ENCODE data around the gene MCOLN1. TPM values are rescaled to one million over a fixed set of nuclear protein-coding genes. Genes with fewer than 3 reads are reported as not detected.

The MCOLN1 gene
- total RNA-seq = 5.2 and 8.0 TPM in 2 replicates

DNA sequence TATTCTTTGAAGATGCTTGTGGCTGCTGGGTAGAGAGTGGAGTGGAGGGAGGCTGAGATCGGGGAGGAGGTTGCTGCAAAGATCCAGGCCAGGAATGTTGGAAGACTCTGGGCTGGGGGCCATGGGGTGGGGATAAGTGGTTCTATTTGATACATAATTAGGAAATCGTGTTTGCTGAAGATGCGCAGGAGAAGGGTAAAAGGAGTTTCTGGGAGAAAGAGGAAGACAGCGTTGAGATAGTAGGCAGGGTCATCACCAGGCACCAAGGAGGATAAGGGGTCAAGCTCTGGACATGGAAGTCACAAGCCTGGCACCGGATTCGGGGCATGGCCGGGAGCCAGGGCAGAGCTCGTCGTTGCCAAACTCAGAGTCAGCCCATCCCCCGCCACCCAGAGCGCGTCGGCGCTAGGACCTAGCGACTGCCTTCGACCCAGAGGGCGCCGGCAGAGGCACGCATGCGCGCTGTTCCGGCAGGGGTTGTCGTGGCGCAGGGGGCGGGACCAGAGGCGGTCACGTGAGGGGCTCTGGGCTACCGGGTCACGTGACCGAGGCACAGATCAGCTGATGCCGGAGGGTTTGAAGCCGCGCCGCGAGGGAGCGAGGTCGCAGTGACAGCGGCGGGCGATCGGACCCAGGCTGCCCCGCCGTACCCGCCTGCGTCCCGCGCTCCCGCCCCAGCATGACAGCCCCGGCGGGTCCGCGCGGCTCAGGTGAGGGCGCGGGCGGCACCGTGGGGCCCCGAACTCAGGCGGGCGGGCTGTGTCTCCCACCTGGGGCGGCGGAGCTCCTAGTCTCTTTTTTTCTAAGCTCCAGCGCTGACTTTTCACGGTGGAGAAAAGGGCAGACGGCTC, at the start of gene MCOLN1:
Gene MCOLN1 (plus strand): TSS at position 553 of the 851 bp plus-strand sequence. CDS start 127 bp downstream, at position 680.

DNA sequence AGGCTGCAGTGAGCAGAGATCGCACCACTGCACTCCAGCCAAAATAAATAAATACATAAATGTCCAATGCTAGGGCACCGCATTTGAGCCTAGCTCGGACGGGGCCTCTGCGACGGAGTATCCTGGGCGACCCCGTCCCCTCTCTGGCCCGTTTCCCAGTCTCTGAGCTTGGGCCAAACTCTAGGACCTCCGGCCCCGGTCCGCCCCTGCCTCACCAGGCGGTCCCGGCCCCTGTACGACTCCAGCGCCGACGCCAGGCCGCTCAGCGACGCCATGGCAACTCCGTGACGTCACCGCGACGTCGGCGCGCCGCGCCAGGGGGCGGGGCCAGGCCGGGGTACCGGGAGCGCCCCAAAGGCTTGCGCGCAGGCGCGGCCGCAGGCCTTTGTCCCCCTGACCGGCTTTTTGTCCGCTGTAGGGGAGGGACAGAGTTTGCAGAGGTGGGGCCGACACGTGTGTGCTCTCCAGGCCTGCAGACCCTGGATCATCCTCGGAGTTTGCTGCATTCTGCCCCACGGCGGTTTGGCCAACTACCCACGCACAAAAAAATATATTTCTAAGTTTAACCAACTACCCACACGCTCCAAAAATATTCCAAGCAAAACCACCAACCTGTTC, 33.6 kb upstream of the MCOLN1 start, which contains the start of gene PEX11G:
Gene PEX11G (minus strand): TSS at position 300 of the 618 bp plus-strand sequence. CDS start 25 bp downstream, at position 275.

DNA sequence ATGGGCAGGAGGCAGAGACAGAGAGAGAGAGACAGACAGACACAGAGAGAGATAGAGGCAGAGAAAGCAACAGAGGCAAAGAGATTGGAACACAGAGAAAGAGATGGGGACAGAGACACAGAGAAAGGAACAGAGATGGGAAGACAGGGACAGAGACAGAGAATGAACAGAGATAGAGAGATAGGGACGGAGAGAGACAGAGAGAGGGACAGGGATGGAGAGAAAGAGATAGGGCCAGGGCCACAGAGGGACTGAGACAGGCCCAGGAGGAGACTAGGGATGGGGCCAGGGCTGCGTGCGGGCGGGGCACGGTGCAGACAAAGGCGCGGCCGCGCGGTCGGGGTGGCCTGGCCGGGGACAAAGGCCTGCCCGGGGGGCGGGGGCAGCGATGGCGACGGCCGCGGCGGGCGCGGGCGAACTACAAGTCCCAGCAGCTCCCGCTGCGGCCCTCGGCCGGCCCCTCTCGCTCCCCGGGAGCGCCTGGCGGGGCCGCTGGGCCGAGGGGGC, 6.7 kb upstream of the MCOLN1 start, which contains the start of gene ZNF358:
Gene ZNF358 (plus strand): TSS at position 459 of the 507 bp plus-strand sequence. CDS start 3,140 bp downstream, outside the sequence.

DNA sequence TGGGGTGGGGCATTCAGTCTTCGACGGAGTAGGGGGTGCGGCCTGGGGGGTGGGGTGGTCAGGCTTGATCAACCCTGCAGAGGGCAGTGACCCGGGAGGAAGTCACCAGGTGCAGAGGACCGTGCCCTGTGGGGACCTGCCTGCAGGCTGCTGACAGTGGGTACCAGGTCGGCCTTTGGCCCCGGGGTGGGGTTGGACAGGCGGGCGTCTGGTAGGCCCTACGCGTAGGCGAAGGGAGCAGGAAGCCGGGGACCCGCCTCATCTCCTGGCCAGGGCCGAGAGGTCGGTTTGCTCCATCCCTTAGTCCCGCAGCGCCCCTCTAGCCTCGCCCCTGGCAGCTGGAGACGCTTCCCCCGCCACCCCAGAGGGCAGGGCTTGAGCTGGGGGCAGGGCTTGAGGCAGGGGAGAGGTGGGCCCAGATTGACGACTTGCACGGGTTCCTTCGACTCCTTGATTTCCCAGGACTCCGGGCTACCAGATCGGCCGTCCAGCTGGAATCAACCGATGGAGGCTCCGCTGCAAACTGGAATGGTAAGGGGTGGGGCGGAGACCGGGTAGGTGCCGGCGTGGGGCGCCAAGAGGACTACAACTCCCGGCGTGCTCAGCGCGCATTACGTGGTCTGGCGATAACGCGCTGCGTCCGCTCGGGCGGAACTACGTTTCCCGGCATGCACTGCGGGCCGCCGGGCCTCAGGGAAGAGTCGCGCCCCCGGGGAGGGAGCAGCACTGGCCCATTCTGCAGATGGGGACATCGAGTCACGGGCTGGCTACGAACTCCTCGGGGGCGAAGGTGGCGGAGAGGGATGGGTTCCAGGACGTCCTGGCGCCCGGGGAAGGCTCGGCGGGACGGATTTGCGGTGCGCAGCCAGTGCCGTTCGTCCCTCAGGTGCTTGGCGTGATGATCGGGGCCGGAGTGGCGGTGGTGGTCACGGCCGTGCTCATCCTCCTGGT, 12.9 kb downstream of the MCOLN1 start, which contains the start of gene PNPLA6:
Gene PNPLA6 (plus strand): TSS at position 671 of the 951 bp plus-strand sequence. CDS start 72 bp downstream, at position 743.

Other genes with a start within 250 kb of the MCOLN1 start
- 5.5 and 6.1 TPM in 2 replicates for gene INSR, start 228.2 kb upstream of the MCOLN1 start, total RNA-seq
- 29.4 and 32.0 TPM in 2 replicates for gene ARHGEF18, start 173.7 kb upstream of the MCOLN1 start, total RNA-seq
- 3.4 and 4.4 TPM in 2 replicates for gene PEX11G, start 33.6 kb upstream of the MCOLN1 start, total RNA-seq
- gene ZNF358, start 6.5 kb upstream of the MCOLN1 start, total RNA-seq = 32.4 and 36.0 TPM in 2 replicates
- gene PNPLA6, start 13.1 kb downstream of the MCOLN1 start, total RNA-seq = 86.8 and 95.0 TPM in 2 replicates
- 0.17 TPM in 1 of 2 replicates, not detected in the other for gene CAMSAP3, start 73.2 kb downstream of the MCOLN1 start, total RNA-seq
- gene XAB2, start 106.9 kb downstream of the MCOLN1 start, total RNA-seq = 31.1 and 39.8 TPM in 2 replicates
- gene PET100, start 107.2 kb downstream of the MCOLN1 start, total RNA-seq = 13.6 and 15.9 TPM in 2 replicates
- not detected in 2 replicates for gene PCP2, start 111.1 kb downstream of the MCOLN1 start, total RNA-seq
- 10.1 and 16.5 TPM in 2 replicates for gene STXBP2, start 114.5 kb downstream of the MCOLN1 start, total RNA-seq
- gene RETN, start 146.4 kb downstream of the MCOLN1 start, total RNA-seq = not detected in 2 replicates
- gene MCEMP1, start 154.5 kb downstream of the MCOLN1 start, total RNA-seq = not detected in 2 replicates
- 75.8 and 93.9 TPM in 2 replicates for gene TRAPPC5, start 158.2 kb downstream of the MCOLN1 start, total RNA-seq
- not detected in 2 replicates for gene FCER2, start 179.5 kb downstream of the MCOLN1 start, total RNA-seq
- gene CLEC4G, start 209.5 kb downstream of the MCOLN1 start, total RNA-seq = not detected in 2 replicates
- gene CD209, start 224.9 kb downstream of the MCOLN1 start, total RNA-seq = not detected in 2 replicates
- gene CLEC4M, start 240.6 kb downstream of the MCOLN1 start, total RNA-seq = not detected in 2 replicates

Data from bronchus fibroblast of lung (primary cell).